OCI-LY7 (cell line): ENCODE data around the gene CDON.

Experiments used
- CTCF ChIP-seq: fragments of 200-600 bp; sonication (generic); conservative IDR thresholded peaks from 2 replicates; pipeline ENCODE4 v1.5.1; 2014; ENCODE audit warnings: mild to moderate bottlenecking, antibody characterized with exemption, low read length, moderate library complexity, mixed read lengths
- EZH2phosphoT487 ChIP-seq: fragments of 200-600 bp; sonication (generic); IDR thresholded peaks from 2 replicates; pipeline ENCODE4 v1.6.1; 2018; ENCODE audit warnings: low read depth, borderline replicate concordance, mild to moderate bottlenecking, mixed run types, antibody characterized with exemption, low read length, moderate library complexity, mixed read lengths

GRCh38 chr11:125945797-125946520, 116.7 kb downstream of the CDON start, which contains the start of gene VSIG10L2:
- TF ChIP-seq CTCF: no peak
- no peak for TF ChIP-seq EZH2phosphoT487
